Endodermal cell (in vitro differentiated cells): ENCODE measurements around the gene ZFP57. TPM values are rescaled to one million over a fixed set of nuclear protein-coding genes. Genes with fewer than 3 reads are reported as not detected.

Source experiments
- DNase-seq: peaks from one replicate; pipeline ENCODE4 v3.0.0-alpha.2; 2017
- H3K27ac ChIP-seq: 2 replicates; pipeline ENCODE4 v1.5.1; 2013; ENCODE audit warnings: mild to moderate bottlenecking, low read depth, low read length, moderate library complexity
- H3K27me3 ChIP-seq: 2 replicates; pipeline ENCODE4 v1.6.1; 2013; ENCODE audit warnings: mild to moderate bottlenecking, low read length, moderate library complexity; ENCODE audit not compliant: insufficient read depth, control insufficient read depth, poor library complexity, severe bottlenecking
- H3K36me3 ChIP-seq: 2 replicates; pipeline ENCODE4 v1.7.0; 2013; ENCODE audit warnings: mild to moderate bottlenecking, low read length, moderate library complexity; ENCODE audit not compliant: control insufficient read depth, insufficient read depth
- H3K4me1 ChIP-seq: one replicate; pipeline ENCODE4 v1.7.0; 2013; ENCODE audit warnings: low read length; ENCODE audit not compliant: control insufficient read depth, insufficient read depth
- H3K4me3 ChIP-seq: 2 replicates; pipeline ENCODE4 v1.5.1; 2013; ENCODE audit warnings: mild to moderate bottlenecking, low read length, moderate library complexity
- H3K9ac ChIP-seq: 2 replicates; pipeline ENCODE4 v1.6.1; 2013; ENCODE audit warnings: mild to moderate bottlenecking, low read length, moderate library complexity; ENCODE audit not compliant: poor library complexity, severe bottlenecking; ENCODE audit errors: extremely low read depth
- H3K9me3 ChIP-seq: 2 replicates; pipeline ENCODE4 v1.6.1; 2013; ENCODE audit warnings: mild to moderate bottlenecking, low read length, moderate library complexity; ENCODE audit not compliant: control insufficient read depth
- H3K27ac Mint-ChIP-seq: 2 replicates; pipeline ENCODE4 v1.8.0; 2020; ENCODE audit warnings: mixed read lengths
- H3K27me3 Mint-ChIP-seq: 2 replicates; pipeline ENCODE4 v1.8.0; 2021; ENCODE audit warnings: mild to moderate bottlenecking, mixed read lengths; ENCODE audit not compliant: insufficient read depth
- H3K36me3 Mint-ChIP-seq: 2 replicates; pipeline ENCODE4 v1.8.0; 2020; ENCODE audit warnings: low read depth, mixed read lengths
- H3K4me1 Mint-ChIP-seq: 2 replicates; pipeline ENCODE4 v1.8.0; 2020; ENCODE audit warnings: mixed read lengths
- H3K4me3 Mint-ChIP-seq: 2 replicates; pipeline ENCODE4 v1.8.0; 2020; ENCODE audit warnings: mild to moderate bottlenecking, moderate library complexity, mixed read lengths
- H3K9me3 Mint-ChIP-seq: 2 replicates; pipeline ENCODE4 v1.8.0; 2020; ENCODE audit warnings: mild to moderate bottlenecking, mixed read lengths
- CTCF ChIP-seq: fragments of 200-600 bp; sonication (generic); conservative IDR thresholded peaks from 2 replicates; pipeline ENCODE4 v1.5.0; 2021; ENCODE audit warnings: antibody characterized with exemption, mild to moderate bottlenecking
- WGBS, 2 experiments: methylation state at CpG; one replicate each; pipeline versions ENCODE4 v1.1.5 to v1.1.7; 2013; ENCODE audit warnings: missing lambda C conversion rate in 2 of 2, mixed read lengths in 1 of 2; ENCODE audit not compliant: insufficient coverage in 1 of 2, insufficient read length in 1 of 2; 5-methylcytosine and 5-hydroxymethylcytosine counted together
- total RNA-seq, 2 donors: library from RNA; stranded (reverse); fragmentation: NEBNext Ultra II Directional in 1 of 2; extraction: Animal tissue kit (Norgen Biotek cat#: 25700) in 1 of 2; gene quantifications; 2 replicates in 1 of 2; 3 replicates in 1 of 2; pipeline ENCODE4 v1.2.1, GENCODE V29; 2021

The ZFP57 gene
- total RNA-seq, 2 donors from 2014 or later = 0.24 to 0.59 TPM

- Histone ChIP-seq H3K4me3 (no peak overlapping the region), H3K4me1 (no peaks in the 10 kb centered on the region), H3K9me3 (no peaks in the 10 kb centered on the region), H3K9ac (no peak overlapping the region), H3K27me3 (peaks cover 38% of the 10 kb centered on the region), H3K27ac (no peak overlapping the region), H3K36me3 (no peaks in the 10 kb centered on the region)
- Mint-ChIP-seq H3K4me1 (peaks cover 25% of the 10 kb centered on the region), H3K27me3 (peaks cover 35% of the 10 kb centered on the region), H3K4me3 (no peak overlapping the region), H3K27ac (peak overlapping the region; percentile 93), H3K36me3 (no peaks in the 10 kb centered on the region), H3K9me3 (no peaks in the 10 kb centered on the region)
- no peak for DNase-seq
- WGBS, 2 experiments = 72 to 88% methylated on average over 2 to 3 of the region's 3 CpGs
- TF ChIP-seq CTCF = no peak
Observed at GRCh38 chr6:29661071-29661470, 19.9 kb downstream of the ZFP57 start.

- Histone ChIP-seq H3K9ac (no peak within 1 kb of the TSS), H3K9me3 (no peaks in the 10 kb centered on the region), H3K4me1 (no peaks in the 10 kb centered on the region), H3K27ac (no peak within 1 kb of the TSS), H3K36me3 (no peaks in the 10 kb centered on the region), H3K27me3 (peaks cover 52% of the 10 kb centered on the region), H3K4me3 (no peak within 1 kb of the TSS)
- H3K4me1 Mint-ChIP-seq = peaks cover 27% of the 10 kb centered on the region
- DNase-seq = no peak
- H3K36me3 Mint-ChIP-seq = no peaks in the 10 kb centered on the region
- WGBS, 2 experiments = 86 to 100% methylated on average over 3 to 4 of the region's 4 CpGs
- TF ChIP-seq CTCF = no peak
- H3K4me3 Mint-ChIP-seq = no peak within 1 kb of the TSS
- H3K27me3 Mint-ChIP-seq = peaks cover 39% of the 10 kb centered on the region
- H3K27ac Mint-ChIP-seq = no peak within 1 kb of the TSS
- H3K9me3 Mint-ChIP-seq = no peaks in the 10 kb centered on the region
Observed at GRCh38 chr6:29656798-29657197, 24.2 kb downstream of the ZFP57 start, which contains the start of gene MOG. MOG (plus strand) TSS chr6:29657092; CDS start chr6:29657210, 118 bp downstream.

- Histone ChIP-seq H3K36me3 (no peaks in the 10 kb centered on the region), H3K9me3 (no peaks in the 10 kb centered on the region), H3K27ac (no peak overlapping the region), H3K27me3 (peaks cover 52% of the 10 kb centered on the region), H3K9ac (no peak overlapping the region), H3K4me1 (no peaks in the 10 kb centered on the region), H3K4me3 (no peak overlapping the region)
- no peak for DNase-seq
- Mint-ChIP-seq H3K27me3 (peaks cover 39% of the 10 kb centered on the region), H3K36me3 (no peaks in the 10 kb centered on the region), H3K4me1 (peaks cover 27% of the 10 kb centered on the region), H3K27ac (no peak overlapping the region), H3K4me3 (no peak overlapping the region), H3K9me3 (no peaks in the 10 kb centered on the region)
- WGBS, 2 experiments = 78 to 90% methylated on average over 1 to 2 of the region's 2 CpGs
- no peak for TF ChIP-seq CTCF
Observed at GRCh38 chr6:29656157-29656556, 24.8 kb downstream of the ZFP57 start.
